ENCODE measurements around the gene SLAMF1.
A peak's percentile ranks its signal among the peaks of the same experiment; 100 is the strongest.

Gene SLAMF1

GRCh38 chr1:160640359-160641123, 6.3 kb downstream of the SLAMF1 start:
- Histone ChIP-seq H3K27ac (ENCODE audit: low read depth, low read length) (no peak overlapping the region), H3K4me1 (ENCODE audit: control insufficient read depth in 1 of 2, insufficient read depth in 2 of 2, low read length in 2 of 2) (peaks cover 7 to 18% of the 10 kb centered on the region in 2 donors), H3K27me3 (ENCODE audit: control insufficient read depth in 1 of 2, insufficient read depth in 2 of 2, low read length in 2 of 2) (no peaks in the 10 kb centered on the region), H3K4me3 (ENCODE audit: low read depth in 1 of 2, low read length in 2 of 2) (no peak overlapping the region), H3K9me3 (ENCODE audit: control insufficient read depth in 1 of 2, low read length in 2 of 2) (no peaks in the 10 kb centered on the region), H3K9ac (ENCODE audit: low read depth in 1 of 2, low read length in 2 of 2) (no peak overlapping the region), H3K36me3 (ENCODE audit: control insufficient read depth in 1 of 2, insufficient read depth in 2 of 2, low read length in 2 of 2) (no peaks in the 10 kb centered on the region)

- no peaks in the 10 kb centered on the region for H3K36me3 ChIP-seq (ENCODE audit: control insufficient read depth in 1 of 2, insufficient read depth in 2 of 2, low read length in 2 of 2)
- no peaks in the 10 kb centered on the region for H3K27me3 ChIP-seq (ENCODE audit: control insufficient read depth in 1 of 2, insufficient read depth in 2 of 2, low read length in 2 of 2)
- H3K9ac ChIP-seq (ENCODE audit: low read depth in 1 of 2, low read length in 2 of 2) = no peak overlapping the region
- no peak overlapping the region for H3K4me3 ChIP-seq (ENCODE audit: low read depth in 1 of 2, low read length in 2 of 2)
- no peaks in the 10 kb centered on the region for H3K9me3 ChIP-seq (ENCODE audit: control insufficient read depth in 1 of 2, low read length in 2 of 2)
- H3K27ac ChIP-seq (ENCODE audit: low read depth, low read length) = no peak overlapping the region
- H3K4me1 ChIP-seq (ENCODE audit: control insufficient read depth in 1 of 2, insufficient read depth in 2 of 2, low read length in 2 of 2) = peaks cover 7 to 18% of the 10 kb centered on the region in 2 donors
These were observed 7.2 kb downstream of the SLAMF1 start for GRCh38 chr1:160639652-160640051.

- Histone ChIP-seq H3K9ac (ENCODE audit: low read depth in 1 of 2, low read length in 2 of 2) (no peak overlapping the region), H3K27me3 (ENCODE audit: control insufficient read depth in 1 of 2, insufficient read depth in 2 of 2, low read length in 2 of 2) (no peaks in the 10 kb centered on the region), H3K4me1 (ENCODE audit: control insufficient read depth in 1 of 2, insufficient read depth in 2 of 2, low read length in 2 of 2) (peaks cover 7 to 18% of the 10 kb centered on the region in 2 donors), H3K9me3 (ENCODE audit: control insufficient read depth in 1 of 2, low read length in 2 of 2) (no peaks in the 10 kb centered on the region), H3K4me3 (ENCODE audit: low read depth in 1 of 2, low read length in 2 of 2) (no peak overlapping the region), H3K27ac (ENCODE audit: low read depth, low read length) (no peak overlapping the region), H3K36me3 (ENCODE audit: control insufficient read depth in 1 of 2, insufficient read depth in 2 of 2, low read length in 2 of 2) (no peaks in the 10 kb centered on the region)
These were observed 7.9 kb downstream of the SLAMF1 start for GRCh38 chr1:160638926-160639325.

- H3K9ac ChIP-seq (ENCODE audit: low read depth in 1 of 2, low read length in 2 of 2) = no peak overlapping the region
- no peak overlapping the region for H3K27ac ChIP-seq (ENCODE audit: low read depth, low read length)
- H3K36me3 ChIP-seq (ENCODE audit: control insufficient read depth in 1 of 2, insufficient read depth in 2 of 2, low read length in 2 of 2) = no peaks in the 10 kb centered on the region
- no peaks in the 10 kb centered on the region for H3K27me3 ChIP-seq (ENCODE audit: control insufficient read depth in 1 of 2, insufficient read depth in 2 of 2, low read length in 2 of 2)
- H3K9me3 ChIP-seq (ENCODE audit: control insufficient read depth in 1 of 2, low read length in 2 of 2) = no peaks in the 10 kb centered on the region
- peaks cover 7 to 18% of the 10 kb centered on the region in 2 donors for H3K4me1 ChIP-seq (ENCODE audit: control insufficient read depth in 1 of 2, insufficient read depth in 2 of 2, low read length in 2 of 2)
- H3K4me3 ChIP-seq (ENCODE audit: low read depth in 1 of 2, low read length in 2 of 2) = no peak overlapping the region
These were observed 8.3 kb downstream of the SLAMF1 start for GRCh38 chr1:160638540-160638857.

- Histone ChIP-seq H3K36me3 (ENCODE audit: control insufficient read depth in 1 of 2, insufficient read depth in 2 of 2, low read length in 2 of 2) (no peaks in the 10 kb centered on the region), H3K27ac (ENCODE audit: low read depth, low read length) (peak overlapping the region; percentile 13), H3K27me3 (ENCODE audit: control insufficient read depth in 1 of 2, insufficient read depth in 2 of 2, low read length in 2 of 2) (no peaks in the 10 kb centered on the region), H3K4me3 (ENCODE audit: low read depth in 1 of 2, low read length in 2 of 2) (no peak overlapping the region), H3K9me3 (ENCODE audit: control insufficient read depth in 1 of 2, low read length in 2 of 2) (no peaks in the 10 kb centered on the region), H3K9ac (ENCODE audit: low read depth in 1 of 2, low read length in 2 of 2) (no peak overlapping the region), H3K4me1 (ENCODE audit: control insufficient read depth in 1 of 2, insufficient read depth in 2 of 2, low read length in 2 of 2) (peaks cover 7 to 18% of the 10 kb centered on the region in 2 donors)
These were observed 8.9 kb downstream of the SLAMF1 start for GRCh38 chr1:160637821-160638539.

- Histone ChIP-seq H3K27ac (ENCODE audit: low read depth, low read length) (no peak overlapping the region), H3K4me3 (ENCODE audit: low read depth in 1 of 2, low read length in 2 of 2) (no peak overlapping the region), H3K9me3 (ENCODE audit: control insufficient read depth in 1 of 2, low read length in 2 of 2) (no peaks in the 10 kb centered on the region), H3K9ac (ENCODE audit: low read depth in 1 of 2, low read length in 2 of 2) (no peak overlapping the region), H3K4me1 (ENCODE audit: control insufficient read depth in 1 of 2, insufficient read depth in 2 of 2, low read length in 2 of 2) (peaks cover 7 to 18% of the 10 kb centered on the region in 2 donors), H3K27me3 (ENCODE audit: control insufficient read depth in 1 of 2, insufficient read depth in 2 of 2, low read length in 2 of 2) (no peaks in the 10 kb centered on the region), H3K36me3 (ENCODE audit: control insufficient read depth in 1 of 2, insufficient read depth in 2 of 2, low read length in 2 of 2) (no peaks in the 10 kb centered on the region)
These were observed 9.8 kb downstream of the SLAMF1 start for GRCh38 chr1:160637065-160637464.

- no peaks in the 10 kb centered on the region for H3K36me3 ChIP-seq (ENCODE audit: control insufficient read depth in 1 of 2, insufficient read depth in 2 of 2, low read length in 2 of 2)
- no peak overlapping the region for H3K27ac ChIP-seq (ENCODE audit: low read depth, low read length)
- H3K27me3 ChIP-seq (ENCODE audit: control insufficient read depth in 1 of 2, insufficient read depth in 2 of 2, low read length in 2 of 2) = no peaks in the 10 kb centered on the region
- no peak overlapping the region for H3K4me3 ChIP-seq (ENCODE audit: low read depth in 1 of 2, low read length in 2 of 2)
- H3K9ac ChIP-seq (ENCODE audit: low read depth in 1 of 2, low read length in 2 of 2) = no peak overlapping the region
- peaks cover 7 to 18% of the 10 kb centered on the region in 2 donors for H3K4me1 ChIP-seq (ENCODE audit: control insufficient read depth in 1 of 2, insufficient read depth in 2 of 2, low read length in 2 of 2)
- H3K9me3 ChIP-seq (ENCODE audit: control insufficient read depth in 1 of 2, low read length in 2 of 2) = no peaks in the 10 kb centered on the region
These were observed 10.3 kb downstream of the SLAMF1 start for GRCh38 chr1:160636547-160636946.

- Histone ChIP-seq H3K4me1 (ENCODE audit: control insufficient read depth in 1 of 2, insufficient read depth in 2 of 2, low read length in 2 of 2) (peaks cover 7 to 18% of the 10 kb centered on the region in 2 donors), H3K27ac (ENCODE audit: low read depth, low read length) (no peak overlapping the region), H3K27me3 (ENCODE audit: control insufficient read depth in 1 of 2, insufficient read depth in 2 of 2, low read length in 2 of 2) (no peaks in the 10 kb centered on the region), H3K4me3 (ENCODE audit: low read depth in 1 of 2, low read length in 2 of 2) (no peak overlapping the region), H3K36me3 (ENCODE audit: control insufficient read depth in 1 of 2, insufficient read depth in 2 of 2, low read length in 2 of 2) (no peaks in the 10 kb centered on the region), H3K9ac (ENCODE audit: low read depth in 1 of 2, low read length in 2 of 2) (no peak overlapping the region), H3K9me3 (ENCODE audit: control insufficient read depth in 1 of 2, low read length in 2 of 2) (no peaks in the 10 kb centered on the region)
These were observed 10.8 kb downstream of the SLAMF1 start for GRCh38 chr1:160636076-160636475.

GRCh38 chr1:160634543-160635491, 12.0 kb downstream of the SLAMF1 start:
- Histone ChIP-seq H3K9me3 (ENCODE audit: control insufficient read depth in 1 of 2, low read length in 2 of 2) (no peaks in the 10 kb centered on the region), H3K9ac (ENCODE audit: low read depth in 1 of 2, low read length in 2 of 2) (no peak overlapping the region), H3K27ac (ENCODE audit: low read depth, low read length) (no peak overlapping the region), H3K4me1 (ENCODE audit: control insufficient read depth in 1 of 2, insufficient read depth in 2 of 2, low read length in 2 of 2) (peaks cover 15 to 20% of the 10 kb centered on the region in 2 donors), H3K27me3 (ENCODE audit: control insufficient read depth in 1 of 2, insufficient read depth in 2 of 2, low read length in 2 of 2) (no peaks in the 10 kb centered on the region), H3K36me3 (ENCODE audit: control insufficient read depth in 1 of 2, insufficient read depth in 2 of 2, low read length in 2 of 2) (no peaks in the 10 kb centered on the region), H3K4me3 (ENCODE audit: low read depth in 1 of 2, low read length in 2 of 2) (no peak overlapping the region)
